H1 (cell line): ENCODE data around the gene MAP3K6. TPM values are rescaled to one million over a fixed set of nuclear protein-coding genes. Genes with fewer than 3 reads are reported as not detected.

Experiments
- CTCF ChIA-PET: fragments of 300-600 bp; sonication (Branson Sonifier 250); formaldehyde crosslinking; loops from one replicate; lab custom pipeline; 2021; ENCODE audit not compliant: partially characterized antibody; lab: Charles Lee
- POLR2A ChIA-PET: fragments of 300-600 bp; sonication (Branson Sonifier 250); formaldehyde crosslinking; loops from one replicate; lab custom pipeline; 2021; ENCODE audit warnings: inconsistent platforms; ENCODE audit not compliant: partially characterized antibody; lab: Charles Lee
- DNase-seq, 2 experiments: peaks; one replicate each; pipeline versions ENCODE4 v3.0.0 to v3.0.0-alpha.2; 2010 to 2022; ENCODE audit warnings: low spot score in 2 of 2, low read depth in 1 of 2, mixed read lengths in 1 of 2
- FAIRE-seq: peaks from 2 replicates; lab custom pipeline; 2011; peaks lifted over from hg19 to GRCh38; lab: Jason Lieb, UNC
- H2AFZ ChIP-seq: 2 replicates; pipeline ENCODE4 v1.8.1; 2012; ENCODE audit warnings: low read length, inconsistent platforms
- H2AK5ac ChIP-seq: 2 replicates; pipeline ENCODE4 v1.6.1; 2013; ENCODE audit warnings: low read depth, low read length
- H2BK120ac ChIP-seq: replicated peaks from 2 replicates; pipeline ENCODE3; 2013; ENCODE audit warnings: low read depth, low read length, inconsistent platforms
- H2BK12ac ChIP-seq: 2 replicates; pipeline ENCODE4 v1.6.1; 2013; ENCODE audit warnings: low read depth, low read length
- H2BK15ac ChIP-seq: 2 replicates; pipeline ENCODE4 v1.6.1; 2013; ENCODE audit warnings: low read length
- H2BK20ac ChIP-seq: 2 replicates; pipeline ENCODE4 v1.6.1; 2013; ENCODE audit warnings: low read length
- H2BK5ac ChIP-seq: 2 replicates; pipeline ENCODE4 v1.6.1; 2013; ENCODE audit warnings: low read depth, low read length
- H3K14ac ChIP-seq: 2 replicates; pipeline ENCODE4 v1.6.1; 2013; ENCODE audit warnings: inconsistent platforms; ENCODE audit not compliant: insufficient read length
- H3K18ac ChIP-seq: 2 replicates; pipeline ENCODE4 v1.6.1; 2013; ENCODE audit warnings: low read length; ENCODE audit errors: extremely low read depth
- H3K23ac ChIP-seq: 2 replicates; pipeline ENCODE4 v1.6.1; 2013; ENCODE audit warnings: inconsistent platforms; ENCODE audit not compliant: insufficient read length
- H3K23me2 ChIP-seq: 2 replicates; pipeline ENCODE4 v1.6.1; 2013; ENCODE audit warnings: low read depth, low read length
- H3K27ac ChIP-seq: 2 replicates; pipeline ENCODE4 v1.6.1; 2011; ENCODE audit warnings: low read depth, low read length, inconsistent platforms
- H3K27me3 ChIP-seq, 4 experiments: replicated peaks in 1 of 4; 1 replicate in 1 of 4; 2 replicates in 3 of 4; pipeline versions ENCODE4 v1.6.1 to v1.8.1; 2011 to 2013; ENCODE audit warnings: low read length in 3 of 4, mild to moderate bottlenecking in 3 of 4, inconsistent platforms in 2 of 4, mixed read lengths in 2 of 4, moderate library complexity in 1 of 4; ENCODE audit not compliant: control insufficient read depth in 3 of 4, insufficient read depth in 3 of 4; ENCODE audit errors: extremely low read depth in 1 of 4
- H3K36me3 ChIP-seq, 4 experiments: 2 replicates each; pipeline versions ENCODE4 v1.6.1 to v1.8.1; 2011 to 2013; ENCODE audit warnings: mild to moderate bottlenecking in 4 of 4, low read length in 3 of 4, moderate library complexity in 2 of 4, control low read depth in 1 of 4, inconsistent platforms in 1 of 4; ENCODE audit not compliant: insufficient read depth in 4 of 4, control insufficient read depth in 2 of 4
- H3K4ac ChIP-seq: replicated peaks from 2 replicates; pipeline ENCODE3; 2013; ENCODE audit warnings: low read length, low read depth, mixed read lengths, inconsistent platforms; ENCODE audit not compliant: insufficient read length
- H3K4me1 ChIP-seq, 4 experiments: replicated peaks in 1 of 4; 1 replicate in 1 of 4; 2 replicates in 3 of 4; pipeline versions ENCODE4 v1.6.1 to v1.8.1; 2011 to 2013; ENCODE audit warnings: low read length in 3 of 4, inconsistent platforms in 2 of 4, mixed read lengths in 1 of 4; ENCODE audit not compliant: insufficient read depth in 4 of 4, control insufficient read depth in 3 of 4
- H3K4me2 ChIP-seq, 2 experiments: 2 replicates each; pipeline versions ENCODE4 v1.6.1 to v1.8.1; 2011 to 2013; ENCODE audit warnings: low read depth in 2 of 2, low read length in 2 of 2, control low read depth in 1 of 2, inconsistent platforms in 1 of 2, mild to moderate bottlenecking in 1 of 2; ENCODE audit not compliant: insufficient read depth in 1 of 2
- H3K4me3 ChIP-seq, 4 experiments: fragments of 200-600, 300-600 bp in 1 of 4; sonication (generic), shearing (Covaris generic), sonication (Bioruptor Twin) in 1 of 4; 2 replicates each; pipeline versions ENCODE4 v1.5.1 to v1.8.1; 2011 to 2016; ENCODE audit warnings: low read length in 4 of 4, low read depth in 3 of 4, control low read depth in 2 of 4, inconsistent platforms in 2 of 4, mild to moderate bottlenecking in 2 of 4, mixed read lengths in 1 of 4, moderate library complexity in 1 of 4; ENCODE audit not compliant: insufficient read depth in 2 of 4; ENCODE audit errors: extremely low read depth in 1 of 4
- H3K56ac ChIP-seq: replicated peaks from 2 replicates; pipeline ENCODE3; 2013; ENCODE audit warnings: low read depth, mild to moderate bottlenecking, mixed read lengths, low read length, inconsistent platforms; ENCODE audit not compliant: insufficient read length
- H3K79me1 ChIP-seq: 2 replicates; pipeline ENCODE4 v1.6.1; 2013; ENCODE audit warnings: low read depth, low read length, control low read depth
- H3K79me2 ChIP-seq, 2 experiments: 2 replicates each; pipeline versions ENCODE4 v1.6.1 to v1.8.1; 2012 to 2013; ENCODE audit warnings: low read length in 2 of 2, mild to moderate bottlenecking in 2 of 2, inconsistent platforms in 1 of 2; ENCODE audit not compliant: insufficient read depth in 2 of 2, control insufficient read depth in 1 of 2
- H3K9ac ChIP-seq, 4 experiments: replicated peaks in 1 of 4; 1 replicate in 1 of 4; 2 replicates in 3 of 4; pipeline versions ENCODE4 v1.6.1 to v1.8.1; 2011 to 2013; ENCODE audit warnings: low read depth in 3 of 4, low read length in 3 of 4, control low read depth in 2 of 4, mild to moderate bottlenecking in 2 of 4, moderate library complexity in 2 of 4, inconsistent platforms in 1 of 4; ENCODE audit errors: extremely low read depth in 1 of 4
- H3K9me3 ChIP-seq, 2 experiments: 2 replicates each; pipeline versions ENCODE4 v1.6.1 to v1.8.1; 2012 to 2013; ENCODE audit warnings: mild to moderate bottlenecking in 2 of 2, moderate library complexity in 2 of 2, control low read depth in 1 of 2, inconsistent platforms in 1 of 2, low read depth in 1 of 2, low read length in 1 of 2, mixed read lengths in 1 of 2; ENCODE audit not compliant: insufficient read depth in 2 of 2
- H4K20me1 ChIP-seq, 2 experiments: replicated peaks in 1 of 2; 2 replicates each; pipeline versions ENCODE3 to v1.8.1; 2011 to 2013; ENCODE audit warnings: inconsistent platforms in 2 of 2, low read length in 2 of 2, mild to moderate bottlenecking in 1 of 2; ENCODE audit not compliant: insufficient read depth in 2 of 2, control insufficient read depth in 1 of 2
- H4K5ac ChIP-seq: 2 replicates; pipeline ENCODE4 v1.6.1; 2013; ENCODE audit warnings: low read length, low read depth, mixed read lengths, inconsistent platforms; ENCODE audit not compliant: insufficient read length
- H4K8ac ChIP-seq: 2 replicates; pipeline ENCODE4 v1.8.0; 2013; ENCODE audit warnings: mild to moderate bottlenecking, moderate library complexity, low read length, inconsistent platforms; ENCODE audit not compliant: insufficient read depth; ENCODE audit errors: extremely low read depth
- H4K91ac ChIP-seq: replicated peaks from 2 replicates; pipeline ENCODE3; 2013; ENCODE audit warnings: low read length, mixed read lengths, inconsistent platforms; ENCODE audit not compliant: insufficient read length
- ATF3 ChIP-seq: IDR thresholded peaks from 2 replicates; pipeline ENCODE4 v1.6.1; 2011; ENCODE audit warnings: low read depth, mild to moderate bottlenecking, low read length; ENCODE audit not compliant: insufficient read depth
- CEBPB ChIP-seq: IDR thresholded peaks from 2 replicates; pipeline ENCODE4 v1.6.1; 2012; ENCODE audit warnings: low read depth, low read length
- EP300 ChIP-seq, 2 experiments: IDR thresholded peaks; 1 replicate in 1 of 2; 2 replicates in 1 of 2; pipeline ENCODE4 v1.6.1; 2011 to 2012; ENCODE audit warnings: low read depth in 2 of 2, low read length in 2 of 2, mild to moderate bottlenecking in 2 of 2, borderline replicate concordance in 1 of 2, inconsistent platforms in 1 of 2, moderate library complexity in 1 of 2
- HDAC2 ChIP-seq, 2 experiments: fragments of 300-600 bp in 1 of 2; sonication (generic) in 1 of 2; IDR thresholded peaks; 2 replicates each; pipeline ENCODE4 v1.6.1; 2011 to 2012; ENCODE audit warnings: low read depth in 2 of 2, low read length in 2 of 2, mild to moderate bottlenecking in 2 of 2, moderate library complexity in 2 of 2, borderline replicate concordance in 1 of 2, inconsistent platforms in 1 of 2
- MAFK ChIP-seq: IDR thresholded peaks from 2 replicates; pipeline ENCODE4 v1.6.1; 2012; ENCODE audit warnings: low read depth, mild to moderate bottlenecking, improper control_type of control experiment, low read length
- MAX ChIP-seq: IDR thresholded peaks from 2 replicates; pipeline ENCODE4 v1.6.1; 2012; ENCODE audit warnings: inconsistent platforms
- RFX5 ChIP-seq: IDR thresholded peaks from 2 replicates; pipeline ENCODE4 v1.6.1; 2011; ENCODE audit warnings: low read depth, low read length, improper control_type of control experiment, borderline replicate concordance
- RNF2 ChIP-seq: fragments of 200-900, 300-1000 bp; sonication (generic); IDR thresholded peaks from 2 replicates; pipeline ENCODE4 v1.7.1; 2016; ENCODE audit warnings: borderline replicate concordance, low read depth, mild to moderate bottlenecking, antibody characterized with exemption, low read length; ENCODE audit not compliant: poor library complexity, severe bottlenecking; ENCODE audit errors: missing control alignments
- SP2 ChIP-seq: IDR thresholded peaks from 2 replicates; pipeline ENCODE4 v1.6.1; 2012; ENCODE audit warnings: mild to moderate bottlenecking, low read length, inconsistent platforms
- TAF1 ChIP-seq: IDR thresholded peaks from 2 replicates; pipeline ENCODE4 v1.6.1; 2011; ENCODE audit warnings: mild to moderate bottlenecking, low read depth, low read length
- TCF12 ChIP-seq: IDR thresholded peaks from 2 replicates; pipeline ENCODE4 v1.6.1; 2011; ENCODE audit warnings: low read depth, mild to moderate bottlenecking, low read length
- YY1 ChIP-seq: IDR thresholded peaks from 2 replicates; pipeline ENCODE4 v1.6.1; 2011; ENCODE audit warnings: low read depth, mild to moderate bottlenecking, low read length
- WGBS, 2 experiments: shearing (Covaris generic) in 1 of 2; methylation state at CpG; one replicate each; pipeline versions ENCODE4 v1.1.6 to v1.1.7; 2013 to 2015; ENCODE audit warnings: low lambda C conversion rate in 2 of 2, mixed read lengths in 2 of 2, inconsistent platforms in 1 of 2, low coverage in 1 of 2, missing lambda C conversion rate in 1 of 2; ENCODE audit not compliant: insufficient replicate concordance in 2 of 2, insufficient coverage in 1 of 2, insufficient read length in 1 of 2; ENCODE audit errors: extremely low coverage in 1 of 2, missing lambda C conversion rate in 1 of 2; 5-methylcytosine and 5-hydroxymethylcytosine counted together
- polyA plus RNA-seq, 7 experiments: library from polyadenylated mRNA; depleted of rRNA in 3 of 7; stranded (reverse) in 5 of 7; unstranded in 2 of 7; fragments of >200 nt in 5 of 7; fragments of 200-250 nt in 2 of 7; gene quantifications; 1 replicate in 5 of 7; 2 replicates in 1 of 7; 4 replicates in 1 of 7; pipeline versions ENCODE4 v1.2.1 to v1.2.3, GENCODE V29; 2011 to 2013; ENCODE audit warnings: missing spikeins in 2 of 7, mixed read lengths in 2 of 7
- total RNA-seq: library from RNA; stranded (reverse); fragmentation: NEBNext Ultra II Directional; extraction: Animal tissue kit (Norgen Biotek cat#: 25700); gene quantifications from 2 replicates; pipeline ENCODE4 v1.2.1, GENCODE V29; 2021

MAP3K6 gene
- total and polyA plus RNA-seq, 2 of the 8 experiments (the other 6 are each of a cell fraction or from before 2014, with no cell fraction given) = 7.4 to 7.6 TPM

GRCh38 chr1:27355683-27356082 is 11.1 kb downstream of the MAP3K6 start:
- CTCF ChIA-PET = interaction anchor here (1.6 to 28.8 kb wide), 12 partner anchors 10 to 307 kb away, joined by 3 to 625 read pairs (median 41); partner anchors contain the start of genes CD164L2, FCN3, GPR3 and MAP3K6
- TF ChIP-seq SP2 = no peak
- TF ChIP-seq TCF12 = no peak
- TF ChIP-seq MAX = no peak
- TF ChIP-seq HDAC2 (IDR thresholded peaks at IDR 0.05; ENCODE audit: borderline replicate concordance in 1 of 2, low read depth in 2 of 2, low read length in 2 of 2) = no peak
- no peak for TF ChIP-seq MAFK
- TF ChIP-seq CEBPB = no peak
- no peak for TF ChIP-seq YY1
- TF ChIP-seq ATF3 = no peak
- TF ChIP-seq TAF1 = no peak
- no peak for TF ChIP-seq RFX5
- no peak for TF ChIP-seq EP300 (IDR thresholded peaks at IDR 0.05; ENCODE audit: borderline replicate concordance in 1 of 2, low read depth in 2 of 2, low read length in 2 of 2)
- no peak for TF ChIP-seq RNF2

More at GRCh38 chr1:27355683-27356082, 11.1 kb downstream of the MAP3K6 start:
- H4K8ac ChIP-seq = 0 out of 2 replicates have a peak overlapping the region, but pooled peaks have one; percentile 59
- H2BK20ac ChIP-seq = no peak overlapping the region
- H3K4me3 ChIP-seq = no peak overlapping the region
- H3K4me2 ChIP-seq = no peak overlapping the region
- peaks cover 0 to 14% (median 5%) of the 10 kb centered on the region in 4 experiments; a peak in 6 of 7 replicates for H3K4me1 ChIP-seq
- no peak for DNase-seq
- no peak overlapping the region for H2AFZ ChIP-seq
- no peak overlapping the region for H2BK12ac ChIP-seq
- no peaks in the 10 kb centered on the region for H3K79me1 ChIP-seq
- H4K20me1 ChIP-seq = peaks cover 0 to 12% of the 10 kb centered on the region in 2 experiments
- no peak overlapping the region for H3K18ac ChIP-seq
- no peak overlapping the region for H3K27ac ChIP-seq
- no peaks in the 10 kb centered on the region for H3K9me3 ChIP-seq
- WGBS, 2 experiments = 89% methylated on average over 5 of the region's 5 CpGs; no CpG with 5 or more reads in 1 of the 2 experiments
- H3K79me2 ChIP-seq = no peaks in the 10 kb centered on the region
- no peak overlapping the region for H2AK5ac ChIP-seq
- H4K5ac ChIP-seq = no peak overlapping the region
- H2BK5ac ChIP-seq = no peak overlapping the region
- no peak overlapping the region for H3K9ac ChIP-seq
- no peaks in the 10 kb centered on the region for H3K36me3 ChIP-seq
- no peak overlapping the region for H3K56ac ChIP-seq
- POLR2A ChIA-PET = interaction anchor here (0.7 to 10.9 kb wide), 5 partner anchors 6 to 53 kb away, joined by 3 to 101 read pairs (median 4); partner anchors contain the start of gene MAP3K6
- H4K91ac ChIP-seq = no peak overlapping the region
- no peak overlapping the region for H3K14ac ChIP-seq
- no peak overlapping the region for H2BK120ac ChIP-seq
- peaks cover 8 to 33% (median 26%) of the 10 kb centered on the region in 4 experiments for H3K27me3 ChIP-seq
- H2BK15ac ChIP-seq = peak overlapping the region; percentile 63; the same call in 1 of the 2 replicates
- H3K23me2 ChIP-seq = peaks cover 16% of the 10 kb centered on the region
- no peak overlapping the region for H3K4ac ChIP-seq
- H3K23ac ChIP-seq = no peak overlapping the region
- no peak for FAIRE-seq
